Retinal pigment epithelial cell (primary cell): Measurements from ENCODE around the gene MUC6.

Experiments
- DNase-seq: peaks from one replicate; pipeline ENCODE4 v3.0.0-alpha.2; 2010; ENCODE audit warnings: low read depth
- H3K4me3 ChIP-seq: 2 replicates; pipeline ENCODE4 v1.5.1; 2011; ENCODE audit warnings: mild to moderate bottlenecking, low read length, control low read depth, moderate library complexity
- CTCF ChIP-seq: conservative IDR thresholded peaks from 2 replicates; pipeline ENCODE4 v1.5.1; 2011; ENCODE audit warnings: low read depth, low read length, control low read depth, inconsistent platforms

MUC6 gene

DNA sequence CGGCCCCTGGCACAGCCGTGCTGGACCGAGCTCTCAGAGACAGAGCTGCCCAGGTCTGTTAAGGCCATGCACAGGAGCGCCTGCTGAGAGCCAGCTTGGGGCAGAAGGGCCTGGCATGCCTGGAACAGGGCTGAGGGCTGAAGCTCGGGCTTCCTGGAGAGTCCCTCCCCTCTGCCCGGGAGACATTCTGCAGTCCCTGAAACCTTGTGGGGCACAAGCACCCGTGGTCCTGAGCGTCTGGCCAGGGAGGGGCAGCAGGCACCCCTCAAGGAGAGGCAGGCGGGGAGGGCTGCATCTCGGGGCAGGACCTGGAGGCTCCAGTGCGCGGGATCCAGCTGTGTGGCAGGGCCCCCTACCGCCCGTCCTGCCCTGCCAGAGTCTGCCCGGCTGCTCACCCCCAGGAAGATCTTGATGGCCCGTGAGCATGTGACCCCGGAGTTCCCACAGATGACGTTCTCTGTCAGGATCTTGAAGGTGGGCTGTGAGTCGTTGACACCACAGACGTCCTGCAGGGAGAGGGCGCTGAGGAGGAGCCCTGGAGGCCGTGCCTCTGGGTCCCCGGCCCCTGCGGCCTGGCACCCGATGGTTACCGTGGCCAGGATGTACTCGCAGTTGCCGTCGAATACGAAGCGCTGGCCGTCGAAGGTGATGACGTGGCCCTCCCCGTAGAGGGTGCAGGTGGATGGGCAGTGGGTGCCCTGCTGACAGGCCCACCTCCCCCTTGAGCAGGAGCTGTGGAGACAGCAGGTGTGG lies 10.9 kb downstream of the MUC6 start:
- H3K4me3 ChIP-seq: no peak overlapping the region
- no peak for TF ChIP-seq CTCF
- DNase-seq: no peak

DNA sequence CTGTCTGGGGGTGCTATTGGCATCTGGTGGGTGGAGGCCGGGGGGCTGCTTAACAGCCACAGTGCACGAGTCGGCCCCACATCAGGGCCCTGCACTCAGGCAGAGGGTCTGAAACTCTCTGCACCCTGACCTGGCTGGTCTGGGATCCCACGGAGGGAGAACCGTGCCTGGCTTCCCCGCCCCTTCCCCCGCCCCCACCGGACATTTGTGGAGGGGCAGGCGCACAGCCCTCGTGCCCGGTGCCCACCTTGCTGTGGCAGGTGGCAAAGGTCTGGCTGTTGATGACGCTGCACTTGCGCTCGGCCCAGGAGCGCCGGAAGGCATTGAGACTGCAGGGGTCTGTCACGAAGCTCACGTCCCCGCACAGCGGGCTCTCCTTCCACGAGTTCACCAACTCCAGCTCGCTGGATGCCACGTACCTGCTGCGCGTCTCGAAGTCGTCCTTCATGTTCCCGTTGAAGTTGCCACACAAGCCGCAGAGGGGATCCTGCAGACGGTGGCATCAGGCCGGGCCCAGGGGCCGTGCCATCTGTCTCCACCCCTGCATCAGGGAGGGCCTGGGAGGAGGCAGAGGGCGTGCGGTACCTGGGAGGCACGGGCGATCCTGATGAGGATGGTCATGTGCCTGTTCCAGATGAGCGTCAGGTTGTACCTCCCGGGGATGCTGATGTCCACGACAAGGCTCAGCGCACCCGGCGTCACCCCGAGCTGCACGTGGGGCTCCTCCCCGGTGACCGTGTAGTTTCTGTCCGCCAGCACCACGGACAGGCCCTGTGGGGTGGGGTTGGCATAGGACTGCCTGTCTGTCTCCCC lies 11.7 kb downstream of the MUC6 start:
- H3K4me3 ChIP-seq: no peak overlapping the region
- no peak for DNase-seq
- no peak for TF ChIP-seq CTCF

- no peak for TF ChIP-seq CTCF
- no peak for DNase-seq
- no peak overlapping the region for H3K4me3 ChIP-seq
These were observed 12.5 kb downstream of the MUC6 start for GRCh38 chr11:1023811-1024596.

DNA sequence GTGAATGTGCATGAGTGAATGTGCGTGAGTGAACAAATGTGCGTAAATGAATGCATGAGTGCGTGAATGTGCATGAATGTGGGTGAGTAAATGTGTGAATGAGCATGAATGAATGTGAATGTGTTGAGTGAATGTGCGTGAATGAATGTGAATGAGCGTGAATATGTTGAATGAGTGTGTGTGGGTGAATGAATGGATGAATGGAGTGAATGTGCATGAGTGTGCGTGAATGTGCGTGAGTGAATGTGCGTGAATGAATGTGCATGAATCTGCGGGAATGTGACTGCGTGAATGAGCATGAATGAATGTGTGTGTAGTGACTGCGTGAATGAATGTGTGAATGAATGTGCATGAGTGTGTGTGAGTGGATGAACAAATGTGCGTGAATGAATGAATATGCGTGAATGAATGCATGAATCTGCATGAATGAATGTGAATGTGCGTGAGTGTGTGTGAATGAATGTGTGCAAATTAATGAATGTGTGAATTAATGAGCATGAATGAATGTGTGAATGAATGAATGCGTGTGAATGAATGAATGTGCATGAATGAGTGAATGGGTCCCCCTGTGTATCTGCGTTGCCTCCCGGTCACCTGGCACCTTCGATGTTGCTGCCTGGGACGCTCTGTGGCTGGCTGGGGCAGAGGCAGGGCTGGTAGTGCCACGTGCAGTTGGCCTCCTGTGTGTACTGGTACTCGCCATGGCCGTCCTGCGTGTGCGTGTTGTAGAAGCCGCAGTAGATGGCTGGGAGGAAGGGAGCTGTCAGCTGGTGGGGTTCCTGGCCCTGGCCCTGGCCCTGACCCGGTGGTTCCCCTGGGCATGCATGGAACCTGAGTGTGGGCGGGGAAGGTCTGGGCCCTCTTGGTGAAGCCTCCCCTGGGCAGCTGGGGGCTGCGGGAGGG lies 13.4 kb downstream of the MUC6 start:
- no peak for DNase-seq
- H3K4me3 ChIP-seq: no peak overlapping the region
- no peak for TF ChIP-seq CTCF

DNA sequence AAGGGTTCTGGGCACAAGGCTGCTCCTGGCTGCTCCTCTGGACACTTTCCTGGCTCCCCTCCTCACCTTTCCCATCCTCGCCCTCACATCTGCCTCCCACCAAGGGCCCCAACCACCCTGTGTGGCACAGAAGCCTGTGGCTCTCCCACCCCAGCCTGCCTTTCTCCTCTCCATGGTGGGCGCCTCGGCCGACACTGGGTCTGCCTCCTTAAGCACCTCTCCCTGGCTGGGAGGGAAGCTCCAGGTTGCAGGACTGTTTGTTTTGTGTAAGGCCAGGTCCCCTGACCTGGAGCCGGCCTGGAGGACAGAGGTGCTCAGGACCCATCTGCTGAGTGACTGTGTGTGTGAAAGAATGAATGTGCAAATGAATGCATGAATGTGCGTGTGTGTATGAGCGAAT lies 14.1 kb downstream of the MUC6 start:
- no peak overlapping the region for H3K4me3 ChIP-seq
- no peak for DNase-seq
- TF ChIP-seq CTCF: no peak

DNA sequence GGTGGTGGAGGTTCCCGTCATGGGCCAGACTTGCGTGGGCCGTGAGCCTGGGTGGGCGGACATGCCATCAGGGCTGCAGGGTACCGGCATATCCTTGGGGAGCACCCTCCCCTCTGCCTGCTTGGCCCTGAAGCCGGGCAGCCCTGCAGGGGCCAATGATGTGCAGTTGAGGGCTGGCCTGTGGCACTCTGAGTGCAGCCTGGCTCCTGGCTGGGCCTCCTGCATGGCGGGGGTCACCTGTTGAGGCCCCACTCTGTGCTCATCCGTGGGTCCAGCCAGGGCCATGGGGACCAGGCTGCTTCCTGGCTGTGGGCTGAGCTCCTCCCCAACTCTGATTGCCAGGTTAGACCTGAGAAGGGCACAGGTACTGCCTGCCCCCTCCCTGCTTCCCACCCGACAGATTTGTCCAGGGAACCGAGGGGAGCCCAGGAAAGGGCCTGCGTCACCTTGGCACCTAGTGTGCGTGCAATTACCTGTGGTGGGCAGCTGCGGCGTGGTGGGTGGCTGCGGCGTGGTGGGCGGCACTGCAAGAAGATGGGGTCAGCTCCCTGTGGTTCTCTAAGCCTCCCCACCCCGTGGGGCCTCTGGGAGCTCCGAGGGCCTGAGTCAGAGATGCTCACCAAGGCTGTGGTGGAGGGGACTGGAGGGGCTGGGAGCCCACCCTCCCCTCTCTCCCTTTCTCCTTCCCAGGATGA lies 16.2 kb downstream of the MUC6 start:
- H3K4me3 ChIP-seq: no peak overlapping the region
- no peak for TF ChIP-seq CTCF
- DNase-seq: no peak
